Endodermal cell (in vitro differentiated cells): Measurements from ENCODE around the gene VPS35. TPM values are rescaled to one million over a fixed set of nuclear protein-coding genes. Genes with fewer than 3 reads are reported as not detected.
A peak's percentile ranks its signal among the peaks of the same experiment; 100 is the strongest.

Source experiments
- DNase-seq: peaks from one replicate; pipeline ENCODE4 v3.0.0-alpha.2; 2017
- H3K27ac ChIP-seq: 2 replicates; pipeline ENCODE4 v1.5.1; 2013; ENCODE audit warnings: mild to moderate bottlenecking, low read depth, low read length, moderate library complexity
- H3K27me3 ChIP-seq: 2 replicates; pipeline ENCODE4 v1.6.1; 2013; ENCODE audit warnings: mild to moderate bottlenecking, low read length, moderate library complexity; ENCODE audit not compliant: insufficient read depth, control insufficient read depth, poor library complexity, severe bottlenecking
- H3K36me3 ChIP-seq: 2 replicates; pipeline ENCODE4 v1.7.0; 2013; ENCODE audit warnings: mild to moderate bottlenecking, low read length, moderate library complexity; ENCODE audit not compliant: control insufficient read depth, insufficient read depth
- H3K4me1 ChIP-seq: one replicate; pipeline ENCODE4 v1.7.0; 2013; ENCODE audit warnings: low read length; ENCODE audit not compliant: control insufficient read depth, insufficient read depth
- H3K4me3 ChIP-seq: 2 replicates; pipeline ENCODE4 v1.5.1; 2013; ENCODE audit warnings: mild to moderate bottlenecking, low read length, moderate library complexity
- H3K9ac ChIP-seq: 2 replicates; pipeline ENCODE4 v1.6.1; 2013; ENCODE audit warnings: mild to moderate bottlenecking, low read length, moderate library complexity; ENCODE audit not compliant: poor library complexity, severe bottlenecking; ENCODE audit errors: extremely low read depth
- H3K9me3 ChIP-seq: 2 replicates; pipeline ENCODE4 v1.6.1; 2013; ENCODE audit warnings: mild to moderate bottlenecking, low read length, moderate library complexity; ENCODE audit not compliant: control insufficient read depth
- H3K27ac Mint-ChIP-seq: 2 replicates; pipeline ENCODE4 v1.8.0; 2020; ENCODE audit warnings: mixed read lengths
- H3K27me3 Mint-ChIP-seq: 2 replicates; pipeline ENCODE4 v1.8.0; 2021; ENCODE audit warnings: mild to moderate bottlenecking, mixed read lengths; ENCODE audit not compliant: insufficient read depth
- H3K36me3 Mint-ChIP-seq: 2 replicates; pipeline ENCODE4 v1.8.0; 2020; ENCODE audit warnings: low read depth, mixed read lengths
- H3K4me1 Mint-ChIP-seq: 2 replicates; pipeline ENCODE4 v1.8.0; 2020; ENCODE audit warnings: mixed read lengths
- H3K4me3 Mint-ChIP-seq: 2 replicates; pipeline ENCODE4 v1.8.0; 2020; ENCODE audit warnings: mild to moderate bottlenecking, moderate library complexity, mixed read lengths
- H3K9me3 Mint-ChIP-seq: 2 replicates; pipeline ENCODE4 v1.8.0; 2020; ENCODE audit warnings: mild to moderate bottlenecking, mixed read lengths
- CTCF ChIP-seq: fragments of 200-600 bp; sonication (generic); conservative IDR thresholded peaks from 2 replicates; pipeline ENCODE4 v1.5.0; 2021; ENCODE audit warnings: antibody characterized with exemption, mild to moderate bottlenecking
- WGBS, 2 experiments: methylation state at CpG; one replicate each; pipeline versions ENCODE4 v1.1.5 to v1.1.7; 2013; ENCODE audit warnings: missing lambda C conversion rate in 2 of 2, mixed read lengths in 1 of 2; ENCODE audit not compliant: insufficient coverage in 1 of 2, insufficient read length in 1 of 2; 5-methylcytosine and 5-hydroxymethylcytosine counted together
- total RNA-seq, 2 donors: library from RNA; stranded (reverse); fragmentation: NEBNext Ultra II Directional in 1 of 2; extraction: Animal tissue kit (Norgen Biotek cat#: 25700) in 1 of 2; gene quantifications; 2 replicates in 1 of 2; 3 replicates in 1 of 2; pipeline ENCODE4 v1.2.1, GENCODE V29; 2021

Gene VPS35
- total RNA-seq, 2 donors from 2014 or later: 95.7 to 119 TPM

- Histone ChIP-seq H3K4me3 (no peak overlapping the region), H3K36me3 (peaks cover 92% of the 10 kb centered on the region), H3K27me3 (no peaks in the 10 kb centered on the region), H3K9me3 (no peaks in the 10 kb centered on the region), H3K4me1 (no peaks in the 10 kb centered on the region), H3K27ac (no peak overlapping the region), H3K9ac (no peak overlapping the region)
- 63 to 70% methylated on average over 2 to 6 of the region's 6 CpGs for WGBS, 2 experiments
- Mint-ChIP-seq H3K36me3 (peaks cover 80% of the 10 kb centered on the region), H3K27me3 (no peaks in the 10 kb centered on the region), H3K9me3 (no peaks in the 10 kb centered on the region), H3K4me3 (no peak overlapping the region), H3K4me1 (peaks cover 4% of the 10 kb centered on the region), H3K27ac (peak overlapping the region; percentile 10)
- peak; percentile 82 for DNase-seq
- TF ChIP-seq CTCF: peak; percentile 100
Measured at GRCh38 chr16:46673320-46674013, 15.5 kb downstream of the VPS35 start.

GRCh38 chr16:46662123-46662522 lies 26.9 kb downstream of the VPS35 start:
- TF ChIP-seq CTCF: no peak
- Mint-ChIP-seq H3K4me3 (no peak overlapping the region), H3K27ac (peak overlapping the region; percentile 20), H3K27me3 (no peaks in the 10 kb centered on the region), H3K4me1 (peaks cover 12% of the 10 kb centered on the region), H3K36me3 (peaks cover 81% of the 10 kb centered on the region), H3K9me3 (no peaks in the 10 kb centered on the region)
- no peak overlapping the region for H3K9ac ChIP-seq
- H3K36me3 ChIP-seq: peaks cover 85% of the 10 kb centered on the region
- no peak for DNase-seq
- H3K4me1 ChIP-seq: peaks cover 3% of the 10 kb centered on the region
- H3K4me3 ChIP-seq: no peak overlapping the region
- 67 to 70% methylated on average over 3 to 4 of the region's 4 CpGs for WGBS, 2 experiments
- no peaks in the 10 kb centered on the region for H3K27me3 ChIP-seq
- no peaks in the 10 kb centered on the region for H3K9me3 ChIP-seq
- no peak overlapping the region for H3K27ac ChIP-seq

- H3K4me1 Mint-ChIP-seq: peaks cover 16% of the 10 kb centered on the region
- H3K9me3 Mint-ChIP-seq: peaks cover 4% of the 10 kb centered on the region
- H3K27ac ChIP-seq: no peak overlapping the region
- no peaks in the 10 kb centered on the region for H3K27me3 ChIP-seq
- H3K36me3 Mint-ChIP-seq: peaks cover 62% of the 10 kb centered on the region
- H3K36me3 ChIP-seq: peaks cover 73% of the 10 kb centered on the region
- H3K27me3 Mint-ChIP-seq: no peaks in the 10 kb centered on the region
- no peak for DNase-seq
- H3K9me3 ChIP-seq: peaks cover 5% of the 10 kb centered on the region
- H3K27ac Mint-ChIP-seq: no peak overlapping the region
- no peak overlapping the region for H3K4me3 ChIP-seq
- H3K4me1 ChIP-seq: peaks cover 3% of the 10 kb centered on the region
- 86% methylated on average over 1 of the region's 1 CpG; no CpG with 5 or more reads in 1 of the 2 experiments for WGBS, 2 experiments
- H3K9ac ChIP-seq: no peak overlapping the region
- TF ChIP-seq CTCF: no peak
- H3K4me3 Mint-ChIP-seq: no peak overlapping the region
Measured at GRCh38 chr16:46658925-46659324, 30.1 kb downstream of the VPS35 start.
